ENCODE measurements around the gene RET.
"Not testable (repeated sequence)": the region's sequence is repeated elsewhere in the genome, so short reads cannot be mapped to it uniquely, and the experiment has no call there.

DNA sequence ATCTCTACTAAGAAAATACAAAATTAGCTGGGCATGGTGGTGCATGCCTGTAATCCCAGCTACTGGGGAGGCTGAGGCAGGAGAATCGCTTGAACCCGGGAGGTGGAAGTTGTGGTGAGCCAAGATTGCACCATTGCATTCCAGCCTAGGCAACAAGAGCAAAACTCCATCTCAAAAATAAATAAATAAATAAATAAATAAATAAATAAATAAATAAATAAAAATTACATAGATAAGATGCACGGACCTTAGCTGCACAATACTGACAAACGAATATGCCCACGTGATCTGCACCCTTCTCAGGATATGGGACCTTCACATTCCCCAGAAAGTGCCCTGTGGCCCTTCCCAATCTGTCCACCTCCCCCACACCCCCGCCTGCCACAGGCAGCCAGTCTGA, 22.5 kb downstream of the RET start:
- not testable (repeated sequence) for TF ChIP-seq POLR2A (IDR thresholded peaks at IDR 0.05)
- TF ChIP-seq, protein P1, sequence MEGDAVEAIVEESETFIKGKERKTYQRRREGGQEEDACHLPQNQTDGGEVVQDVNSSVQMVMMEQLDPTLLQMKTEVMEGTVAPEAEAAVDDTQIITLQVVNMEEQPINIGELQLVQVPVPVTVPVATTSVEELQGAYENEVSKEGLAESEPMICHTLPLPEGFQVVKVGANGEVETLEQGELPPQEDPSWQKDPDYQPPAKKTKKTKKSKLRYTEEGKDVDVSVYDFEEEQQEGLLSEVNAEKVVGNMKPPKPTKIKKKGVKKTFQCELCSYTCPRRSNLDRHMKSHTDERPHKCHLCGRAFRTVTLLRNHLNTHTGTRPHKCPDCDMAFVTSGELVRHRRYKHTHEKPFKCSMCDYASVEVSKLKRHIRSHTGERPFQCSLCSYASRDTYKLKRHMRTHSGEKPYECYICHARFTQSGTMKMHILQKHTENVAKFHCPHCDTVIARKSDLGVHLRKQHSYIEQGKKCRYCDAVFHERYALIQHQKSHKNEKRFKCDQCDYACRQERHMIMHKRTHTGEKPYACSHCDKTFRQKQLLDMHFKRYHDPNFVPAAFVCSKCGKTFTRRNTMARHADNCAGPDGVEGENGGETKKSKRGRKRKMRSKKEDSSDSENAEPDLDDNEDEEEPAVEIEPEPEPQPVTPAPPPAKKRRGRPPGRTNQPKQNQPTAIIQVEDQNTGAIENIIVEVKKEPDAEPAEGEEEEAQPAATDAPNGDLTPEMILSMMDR (IDR thresholded peaks at IDR 0.05 in 4 of 5, conservative IDR thresholded peaks at IDR 0.05 in 1 of 5) = not testable (repeated sequence)
